Pons (tissue), 1 donor: Measurements from ENCODE around the gene UBA1.

Source experiments
- DNase-seq: peaks from one replicate; pipeline ENCODE4 v3.0.0-alpha.2; 2016; ENCODE audit warnings: low spot score

Gene UBA1

GRCh38 chrX:47189906-47190305 lies 3.7 kb upstream of the UBA1 start:
- no peak for DNase-seq

DNA sequence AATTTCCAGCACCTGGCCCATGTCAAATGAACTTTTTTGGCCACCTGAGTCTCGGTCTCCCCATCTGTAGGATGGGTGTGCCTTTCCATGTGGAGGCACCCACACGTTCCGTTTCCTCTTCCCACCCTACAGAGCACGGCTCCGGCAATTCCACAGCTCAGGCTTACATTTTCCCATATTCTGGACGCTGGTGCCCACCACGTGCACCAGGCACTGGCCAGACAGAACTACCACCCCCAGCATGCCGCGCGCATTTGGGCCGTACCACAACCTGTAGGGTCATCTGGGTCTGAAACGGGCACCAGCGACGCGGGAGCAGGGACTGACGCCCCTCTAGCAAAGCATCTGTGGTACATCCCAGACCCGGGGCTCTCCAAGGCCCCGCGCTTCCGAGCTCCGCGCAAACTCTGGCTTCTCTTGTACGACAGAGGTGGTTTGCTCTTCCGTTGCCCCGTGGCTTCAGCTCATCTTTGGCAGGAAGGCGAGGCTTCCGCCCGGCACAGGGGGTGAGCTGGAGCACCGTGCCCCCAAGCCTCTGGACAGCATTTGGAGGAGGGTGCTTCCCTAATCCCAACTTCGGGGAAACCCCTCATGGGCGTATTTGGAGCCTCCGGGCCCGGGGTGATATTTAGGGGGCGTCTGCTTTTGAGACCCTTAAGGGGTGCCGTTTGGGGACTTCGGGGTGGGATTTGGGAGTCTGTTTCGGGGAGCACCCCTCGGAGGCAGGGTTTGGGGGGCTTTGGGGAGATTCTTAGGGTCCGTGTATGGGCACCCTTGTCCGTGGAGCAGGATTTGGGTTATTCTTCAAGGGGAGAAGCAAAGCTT lies 3.0 kb upstream of the UBA1 start:
- DNase-seq = peak; percentile 77

GRCh38 chrX:47191331-47191730 lies 2.3 kb upstream of the UBA1 start:
- DNase-seq = no peak

DNA sequence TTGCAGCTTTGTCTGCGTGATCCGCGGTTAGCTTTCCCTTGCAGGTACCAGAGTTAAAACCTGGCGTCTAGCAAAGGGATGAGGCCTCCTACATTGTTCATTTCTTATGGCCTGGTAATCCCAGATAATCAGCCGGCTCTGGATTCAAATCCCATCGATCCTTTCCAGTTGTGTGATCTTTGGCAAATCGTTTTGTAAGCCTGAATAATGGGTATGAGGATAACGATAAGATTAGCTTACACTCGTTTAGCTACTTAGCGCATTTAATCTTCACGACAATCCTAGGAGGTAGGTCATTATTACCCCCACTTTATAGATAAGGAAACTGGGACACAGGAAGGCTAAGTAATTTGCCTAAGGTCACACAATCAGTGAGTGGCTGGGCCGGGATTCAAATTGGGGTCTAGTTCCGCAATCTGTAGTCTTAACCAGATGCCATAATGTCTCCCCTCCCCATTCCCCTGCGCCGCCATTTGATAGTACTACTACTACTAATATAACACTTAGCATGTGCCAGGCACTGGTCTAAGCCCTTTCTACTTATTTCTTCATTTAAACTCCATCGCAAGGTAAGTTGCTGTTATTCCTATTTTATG lies 1.7 kb upstream of the UBA1 start:
- no peak for DNase-seq

DNA sequence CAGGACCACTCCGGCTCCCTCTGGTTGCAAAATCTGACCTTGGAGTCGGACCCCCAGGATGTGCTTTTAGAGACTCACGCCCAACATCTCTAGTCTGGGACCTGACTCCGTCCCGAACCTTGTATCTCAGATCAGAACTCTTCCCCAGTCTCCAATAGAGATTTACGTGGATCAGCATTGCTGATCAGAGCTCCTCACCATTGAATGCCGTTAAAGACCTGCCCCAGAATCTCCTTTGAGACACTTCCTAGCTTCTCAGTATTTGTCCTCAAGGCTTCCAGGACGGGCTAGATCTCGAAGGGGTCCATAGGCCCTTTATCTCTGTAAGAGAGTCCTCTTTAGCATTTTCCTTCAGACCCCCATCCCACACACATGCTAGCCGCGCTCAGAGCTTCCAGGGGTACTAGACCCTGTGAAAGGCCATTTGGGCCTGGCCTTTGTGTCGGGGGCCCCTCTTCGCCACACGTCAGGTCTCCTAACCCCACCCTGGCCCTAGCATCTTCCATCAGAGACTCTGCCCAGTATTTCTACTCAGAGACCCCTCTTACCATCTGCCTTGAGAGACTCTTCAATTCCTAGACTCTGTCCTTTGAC lies 662 bp downstream of the UBA1 start:
- DNase-seq = no peak

DNA sequence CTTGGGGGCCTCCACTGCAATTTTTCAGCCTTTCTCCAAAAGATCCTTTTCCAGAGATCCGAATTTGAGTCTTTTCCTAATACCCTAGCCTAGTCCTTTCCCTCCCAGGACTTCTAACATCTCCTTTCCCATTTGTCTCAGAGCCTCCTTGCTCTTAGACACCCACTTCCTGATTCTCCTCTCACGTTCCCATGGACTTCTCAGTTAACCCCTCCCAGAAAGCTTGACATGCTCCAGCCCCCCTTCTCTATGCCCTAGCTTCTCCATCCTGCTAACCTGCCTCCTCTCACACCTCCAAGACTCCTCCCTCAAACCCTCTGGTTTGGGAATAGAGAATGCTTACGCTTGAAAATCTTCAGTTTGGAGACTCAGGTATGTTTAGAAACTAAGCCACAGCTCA lies 2.5 kb downstream of the UBA1 start:
- no peak for DNase-seq

DNA sequence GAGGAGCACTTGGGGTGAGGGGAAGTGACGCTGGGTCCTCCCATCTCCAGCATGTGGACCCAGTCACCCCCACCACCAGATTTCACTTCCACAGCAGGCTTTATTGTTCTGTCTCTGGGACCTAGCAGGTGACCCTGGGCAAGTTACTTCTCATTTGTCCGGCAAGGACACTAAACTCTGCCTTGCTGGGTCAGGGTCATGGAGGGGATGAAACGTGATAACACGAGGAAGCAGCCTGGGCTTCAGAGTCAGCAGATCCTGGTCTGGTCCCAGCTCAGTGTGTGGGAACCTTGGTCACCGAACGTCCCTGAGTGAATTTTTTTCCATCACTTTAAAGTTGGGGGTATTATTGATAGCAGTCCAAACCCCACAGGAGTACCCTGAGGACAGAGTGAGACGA lies 3.9 kb downstream of the UBA1 start:
- no peak for DNase-seq

DNA sequence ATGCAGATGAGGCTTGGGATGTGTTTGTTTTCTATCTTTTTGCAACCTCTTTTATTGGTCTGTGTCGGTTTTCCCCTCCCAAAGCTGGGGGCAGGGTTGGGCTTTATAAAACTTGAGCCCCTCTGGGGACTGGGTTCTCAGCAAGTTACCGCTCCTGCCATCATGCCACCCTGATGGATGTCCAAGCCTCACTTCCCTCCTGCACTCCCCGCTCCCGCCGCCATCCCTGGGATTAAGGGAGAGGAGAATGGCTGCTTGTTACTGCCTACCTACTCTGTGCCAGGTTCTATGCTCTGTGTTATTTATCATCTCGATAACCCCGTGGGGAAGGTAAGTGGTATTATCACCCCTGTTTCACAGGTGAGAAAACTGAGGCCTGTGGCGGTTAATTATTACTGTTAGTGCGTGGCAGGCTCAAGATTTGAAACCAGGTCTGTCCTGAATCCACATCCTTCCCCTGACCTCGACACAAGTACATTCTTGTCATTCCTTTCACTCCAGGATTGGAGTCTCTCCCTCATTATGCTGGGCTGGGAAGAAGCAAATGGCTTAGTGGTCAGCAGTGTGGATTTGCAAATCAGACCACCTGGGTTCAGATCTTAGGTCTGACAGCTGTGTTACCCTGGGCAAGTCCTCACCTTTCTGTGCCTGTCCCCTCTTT lies 4.5 kb downstream of the UBA1 start:
- DNase-seq = no peak

DNA sequence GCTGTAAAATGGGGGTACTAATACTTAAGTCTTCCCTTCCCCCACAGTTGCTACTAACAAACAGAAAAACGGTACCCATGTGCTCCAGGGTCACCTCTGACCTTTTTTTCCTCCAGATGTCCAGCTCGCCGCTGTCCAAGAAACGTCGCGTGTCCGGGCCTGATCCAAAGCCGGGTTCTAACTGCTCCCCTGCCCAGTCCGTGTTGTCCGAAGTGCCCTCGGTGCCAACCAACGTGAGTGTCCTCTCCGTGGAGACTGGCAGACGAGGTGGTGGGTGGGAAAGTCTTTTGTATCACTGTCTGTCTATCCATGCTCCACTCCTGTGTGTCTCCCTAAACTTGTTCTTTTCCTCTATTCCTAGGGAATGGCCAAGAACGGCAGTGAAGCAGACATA lies 5.1 kb downstream of the UBA1 start:
- no peak for DNase-seq

- no peak for DNase-seq
Measured at GRCh38 chrX:47199286-47199685, 5.7 kb downstream of the UBA1 start.

GRCh38 chrX:47200385-47201150 lies 6.9 kb downstream of the UBA1 start:
- DNase-seq = no peak

DNA sequence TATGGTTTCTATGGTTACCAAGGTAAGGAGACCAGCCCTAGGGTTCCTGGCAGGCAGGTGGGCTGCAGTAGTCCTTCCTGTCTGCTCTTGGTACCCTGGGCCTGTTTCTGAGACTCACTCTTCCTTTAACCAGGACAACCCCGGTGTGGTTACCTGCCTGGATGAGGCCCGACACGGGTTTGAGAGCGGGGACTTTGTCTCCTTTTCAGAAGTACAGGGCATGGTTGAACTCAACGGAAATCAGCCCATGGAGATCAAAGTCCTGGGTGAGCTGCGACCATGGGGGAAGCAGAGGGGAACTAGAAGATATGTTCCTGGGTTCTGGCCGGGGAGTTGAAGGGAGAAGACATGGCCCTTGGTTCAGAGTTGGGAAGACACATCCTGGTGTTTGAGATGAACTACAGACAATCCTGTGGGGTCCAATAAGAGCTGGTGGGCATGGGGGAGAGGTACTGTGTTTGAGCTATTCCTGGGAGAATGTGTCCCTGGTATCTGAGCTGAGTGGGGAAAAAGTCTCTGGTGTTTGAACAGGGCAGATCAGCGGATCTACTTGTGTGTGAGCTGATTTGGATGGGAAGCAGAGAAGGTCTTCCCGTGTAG lies 7.8 kb downstream of the UBA1 start:
- DNase-seq = no peak

- DNase-seq = no peak
Measured at GRCh38 chrX:47202316-47202715, 8.7 kb downstream of the UBA1 start.

DNA sequence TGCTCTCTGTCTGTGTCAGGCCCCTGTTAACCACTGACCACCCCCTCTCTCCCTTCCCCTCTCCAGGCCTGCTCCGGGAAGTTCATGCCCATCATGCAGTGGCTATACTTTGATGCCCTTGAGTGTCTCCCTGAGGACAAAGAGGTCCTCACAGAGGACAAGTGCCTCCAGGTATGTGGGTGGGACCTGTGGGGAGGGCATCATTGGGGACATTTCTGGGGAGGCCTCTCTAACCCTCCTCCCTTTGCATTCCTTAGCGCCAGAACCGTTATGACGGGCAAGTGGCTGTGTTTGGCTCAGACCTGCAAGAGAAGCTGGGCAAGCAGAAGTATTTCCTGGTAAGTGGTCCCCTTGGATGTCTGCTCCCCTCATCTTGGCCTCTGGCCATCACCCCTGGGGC lies 9.2 kb downstream of the UBA1 start:
- no peak for DNase-seq

GRCh38 chrX:47204970-47205369 lies 11.3 kb downstream of the UBA1 start:
- no peak for DNase-seq

DNA sequence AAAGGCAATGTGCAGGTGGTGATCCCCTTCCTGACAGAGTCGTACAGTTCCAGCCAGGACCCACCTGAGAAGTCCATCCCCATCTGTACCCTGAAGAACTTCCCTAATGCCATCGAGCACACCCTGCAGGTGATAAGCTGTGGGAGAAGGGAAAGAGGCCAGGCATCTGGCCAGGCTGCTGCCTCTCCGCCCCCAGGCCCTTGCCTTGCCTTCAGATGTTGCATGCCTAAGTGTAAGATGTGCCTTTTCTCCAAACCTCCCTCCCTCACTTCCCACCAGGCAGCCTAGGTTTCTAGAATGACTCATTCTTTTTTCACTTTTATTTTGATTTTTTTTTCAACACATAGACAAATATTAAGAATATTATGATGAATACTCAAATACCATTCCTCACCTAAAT lies 12.7 kb downstream of the UBA1 start:
- DNase-seq = no peak

DNA sequence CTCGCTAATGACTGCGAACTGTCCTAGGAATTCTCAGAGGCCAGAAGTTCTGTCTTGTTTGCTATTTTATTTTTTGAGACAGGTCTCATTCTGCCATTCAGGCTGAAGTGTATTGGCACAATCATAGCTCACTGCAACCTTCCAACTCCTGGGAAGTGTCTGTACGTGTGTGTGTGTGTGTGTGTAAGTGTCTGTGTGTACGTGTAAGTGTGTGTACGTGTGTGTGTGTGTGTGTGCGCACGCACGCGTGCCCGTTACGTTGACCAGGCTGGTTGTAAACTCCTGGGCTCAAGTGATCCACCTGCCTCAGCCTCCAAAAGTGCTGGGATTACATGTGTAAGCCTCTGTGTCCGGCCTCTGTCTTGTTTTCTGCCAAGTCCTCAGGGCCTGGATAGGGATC lies 14.5 kb downstream of the UBA1 start:
- no peak for DNase-seq

DNA sequence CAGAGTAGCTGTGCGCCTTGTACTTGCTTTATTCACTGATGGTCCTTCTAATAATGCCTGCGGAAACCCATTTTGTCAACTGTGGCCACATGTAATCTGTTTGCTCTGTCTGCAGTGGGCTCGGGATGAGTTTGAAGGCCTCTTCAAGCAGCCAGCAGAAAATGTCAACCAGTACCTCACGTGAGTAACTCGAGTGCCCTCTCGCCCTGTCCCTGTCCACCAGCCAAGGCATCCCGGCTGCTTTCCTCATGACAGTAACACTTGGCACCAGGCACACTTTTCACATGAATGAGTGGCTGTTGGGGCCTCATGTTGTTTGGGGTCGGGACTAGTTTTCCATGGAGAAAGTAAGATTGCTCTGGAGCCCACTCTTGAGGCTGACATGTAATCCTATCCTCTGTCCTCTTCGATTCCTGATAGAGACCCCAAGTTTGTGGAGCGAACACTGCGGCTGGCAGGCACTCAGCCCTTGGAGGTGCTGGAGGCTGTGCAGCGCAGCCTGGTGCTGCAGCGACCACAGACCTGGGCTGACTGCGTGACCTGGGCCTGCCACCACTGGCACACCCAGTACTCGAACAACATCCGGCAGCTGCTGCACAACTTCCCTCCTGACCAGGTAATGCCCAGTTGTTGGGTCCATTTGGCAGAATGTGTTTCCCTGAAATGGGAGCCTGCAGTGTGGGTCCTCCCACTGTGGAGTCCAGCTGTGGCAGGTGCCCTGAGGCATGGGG lies 16.0 kb downstream of the UBA1 start:
- no peak for DNase-seq

- DNase-seq = no peak
Measured at GRCh38 chrX:47210661-47211425, 17.2 kb downstream of the UBA1 start.
